ENCODE measurements around the gene BRD1.
"Not testable (repeated sequence)": the region's sequence is repeated elsewhere in the genome, so short reads cannot be mapped to it uniquely, and the experiment has no call there.

The BRD1 gene

DNA sequence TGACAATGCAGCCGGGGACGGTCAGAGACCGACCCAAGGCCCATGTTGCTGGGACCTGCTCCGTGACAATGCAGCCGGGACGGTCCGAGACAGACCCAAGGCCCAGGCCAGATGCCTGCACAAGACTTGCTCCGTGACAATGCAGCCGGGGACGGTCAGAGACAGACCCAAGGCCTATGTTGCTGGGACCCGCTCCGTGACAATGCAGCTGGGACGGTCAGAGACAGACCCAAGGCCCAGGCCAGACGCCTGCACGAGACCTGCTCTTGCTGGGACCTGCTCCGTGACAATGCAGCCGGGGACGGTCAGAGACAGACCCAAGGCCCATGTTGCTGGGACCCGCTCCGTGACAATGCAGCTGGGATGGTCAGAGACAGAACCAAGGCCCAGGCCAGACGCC, 45.8 kb downstream of the BRD1 start:
- not testable (repeated sequence) for DNase-seq

DNA sequence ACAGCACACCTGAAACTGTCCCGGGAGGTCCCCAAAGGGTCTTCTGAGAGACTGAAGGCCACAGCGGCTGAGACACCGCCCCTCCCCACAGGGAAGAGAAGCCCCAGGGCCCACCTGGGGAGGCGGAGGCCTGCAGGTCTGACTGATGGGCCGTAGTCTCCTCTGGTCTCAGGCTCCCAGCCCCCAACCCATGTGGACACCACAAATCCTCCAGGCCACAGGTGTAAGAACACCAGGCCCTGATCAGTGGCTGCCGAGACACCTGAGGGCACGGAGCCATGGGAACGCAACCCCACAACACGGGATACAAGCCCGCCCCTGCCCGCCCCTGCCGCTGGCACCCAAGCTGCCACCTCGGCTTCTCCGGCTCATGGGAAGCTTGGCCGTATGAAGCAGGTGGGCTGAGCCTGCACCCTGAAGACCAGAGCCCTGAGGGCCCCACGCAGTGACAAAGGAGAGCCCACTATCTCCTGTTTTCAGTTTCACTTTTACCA, 46.3 kb downstream of the BRD1 start:
- no peak for DNase-seq

DNA sequence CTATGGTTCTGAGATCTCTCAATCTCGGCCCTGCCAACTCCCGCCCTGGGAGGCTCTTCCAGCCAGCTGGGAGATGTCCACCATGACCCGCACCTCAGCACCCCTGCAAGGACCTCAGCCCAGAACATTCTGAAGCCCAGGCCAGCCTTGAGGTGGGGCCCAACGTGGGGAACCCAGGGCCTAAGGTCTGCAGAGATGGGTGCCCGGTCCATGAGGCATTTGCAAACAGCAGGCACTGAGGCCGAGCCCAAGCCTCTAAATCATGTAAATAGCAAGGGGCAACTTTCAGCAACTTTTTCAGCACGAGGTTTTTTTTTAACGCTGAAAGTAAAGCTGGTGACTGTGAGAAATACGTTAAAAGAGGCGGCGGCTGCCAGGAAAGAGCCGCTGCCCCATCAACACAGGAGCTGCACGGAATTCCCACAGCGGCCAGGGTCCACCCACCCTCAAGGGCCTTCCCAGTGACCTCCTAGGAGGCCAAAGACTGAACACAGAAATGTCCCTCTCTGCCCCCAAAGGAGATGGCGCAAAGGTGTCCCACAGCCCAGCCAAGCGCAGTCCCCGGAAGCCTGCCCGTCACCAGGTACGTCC, 46.9 kb downstream of the BRD1 start:
- no peak for DNase-seq

DNA sequence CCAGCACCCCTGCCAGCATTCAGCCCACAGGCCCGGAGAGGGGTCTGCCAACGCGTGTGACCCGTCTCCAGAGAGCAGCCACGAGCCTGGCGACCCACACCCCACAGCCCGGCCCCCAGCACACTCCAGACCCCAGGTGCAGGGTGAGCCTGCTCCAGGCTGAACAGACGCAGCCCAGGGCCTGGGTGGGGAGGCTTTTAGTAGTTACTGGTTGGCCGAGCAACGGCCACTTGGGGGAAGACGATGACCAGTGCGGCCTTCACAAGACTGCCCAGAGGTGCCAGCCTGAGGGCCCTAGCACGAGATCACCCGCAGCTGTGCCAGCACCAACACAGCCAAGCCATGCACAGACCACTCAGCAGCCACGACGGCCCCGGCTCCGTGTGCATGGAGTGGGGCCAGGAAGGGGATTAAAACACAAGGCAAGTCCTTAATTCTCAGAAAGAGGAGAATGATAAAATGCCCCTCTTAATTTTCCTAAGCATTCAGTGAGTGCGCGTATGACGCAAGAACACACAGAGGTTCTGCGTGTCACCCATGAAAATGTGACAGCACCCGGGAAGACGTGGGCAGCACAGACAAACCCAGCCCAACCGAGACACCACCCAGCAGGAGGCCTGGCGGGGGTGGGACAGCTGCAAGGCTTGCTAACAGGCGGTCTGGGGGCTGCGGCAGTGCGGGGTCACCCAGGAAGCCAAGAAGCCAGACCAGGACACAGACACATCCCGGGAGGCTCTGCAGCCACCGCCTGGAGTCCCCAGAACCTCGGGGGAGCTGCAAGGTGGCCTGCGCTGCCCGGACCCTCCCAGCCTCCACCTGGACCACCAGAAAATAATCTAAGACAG, 47.6 kb downstream of the BRD1 start:
- DNase-seq: no peak

DNA sequence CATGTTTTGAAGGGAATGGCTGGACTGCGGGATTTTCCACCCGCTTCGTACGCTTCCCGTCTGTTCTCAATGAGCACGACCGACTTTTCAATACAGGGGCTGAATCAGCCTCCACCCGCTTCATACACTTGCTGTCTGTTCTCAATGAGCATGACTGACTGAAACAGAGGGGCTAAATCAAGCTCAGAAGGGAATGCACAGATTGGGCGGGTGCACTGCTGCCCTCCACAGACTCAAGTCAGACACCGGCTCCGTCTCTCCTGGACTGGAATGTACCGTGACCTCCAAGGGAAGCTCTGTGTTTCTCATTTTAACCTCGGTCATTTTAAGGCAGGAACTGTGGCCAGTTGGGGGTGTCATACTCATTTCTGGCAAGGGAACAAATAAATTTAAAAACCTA, 48.5 kb downstream of the BRD1 start:
- no peak for DNase-seq

DNA sequence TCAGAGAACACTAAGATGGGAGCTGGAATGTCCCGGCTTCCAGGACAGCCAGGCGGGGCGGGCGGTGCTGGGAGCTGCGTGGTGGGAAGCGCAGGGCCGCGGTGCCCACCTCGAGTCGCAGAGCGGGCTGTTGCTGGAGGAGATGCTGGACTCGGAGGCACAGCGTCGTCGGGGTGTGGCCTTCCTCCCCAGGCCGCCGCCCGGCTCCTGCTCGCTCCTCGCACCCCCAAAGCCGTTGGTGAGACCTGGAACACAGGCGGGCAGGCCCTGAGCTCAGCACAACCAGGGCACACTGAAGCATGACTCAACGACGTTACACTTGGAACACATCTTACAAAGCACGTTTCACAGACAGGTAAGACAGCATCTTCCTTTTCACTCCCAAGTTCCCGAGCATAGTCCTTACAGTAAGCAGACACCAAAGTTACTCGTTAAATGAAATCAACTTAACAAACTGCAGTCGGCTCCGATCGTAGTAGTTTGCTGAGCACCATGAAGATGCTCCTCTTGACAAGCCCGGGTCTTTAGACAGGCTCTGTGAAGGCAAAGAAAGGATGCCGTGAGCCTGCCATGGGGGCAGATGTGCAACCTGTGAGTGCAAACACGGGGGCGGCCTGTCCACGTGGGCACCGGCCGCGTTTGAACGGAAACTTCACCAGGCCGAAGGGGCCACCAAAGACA, 50.0 kb downstream of the BRD1 start:
- no peak for DNase-seq

DNA sequence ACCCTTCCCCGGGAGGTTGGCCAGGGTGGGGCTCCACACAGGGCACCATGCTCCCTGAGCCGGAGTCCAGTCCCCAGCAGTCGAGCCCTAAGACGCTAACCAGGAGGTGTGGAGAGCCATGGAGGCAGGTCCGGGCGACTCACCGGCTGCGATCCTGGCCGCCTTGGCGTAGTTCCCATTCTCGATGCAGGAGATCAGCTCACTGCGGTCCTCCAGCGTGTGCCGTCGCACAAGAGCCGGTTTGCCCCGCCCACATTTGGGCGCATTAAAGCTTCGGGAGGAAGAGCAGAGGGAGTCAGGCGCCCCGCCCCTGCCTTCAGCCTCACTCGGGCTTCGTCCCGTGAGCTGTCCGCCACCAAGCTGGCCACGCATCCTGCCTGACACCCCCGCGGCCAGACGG, 50.8 kb downstream of the BRD1 start:
- no peak for DNase-seq

DNA sequence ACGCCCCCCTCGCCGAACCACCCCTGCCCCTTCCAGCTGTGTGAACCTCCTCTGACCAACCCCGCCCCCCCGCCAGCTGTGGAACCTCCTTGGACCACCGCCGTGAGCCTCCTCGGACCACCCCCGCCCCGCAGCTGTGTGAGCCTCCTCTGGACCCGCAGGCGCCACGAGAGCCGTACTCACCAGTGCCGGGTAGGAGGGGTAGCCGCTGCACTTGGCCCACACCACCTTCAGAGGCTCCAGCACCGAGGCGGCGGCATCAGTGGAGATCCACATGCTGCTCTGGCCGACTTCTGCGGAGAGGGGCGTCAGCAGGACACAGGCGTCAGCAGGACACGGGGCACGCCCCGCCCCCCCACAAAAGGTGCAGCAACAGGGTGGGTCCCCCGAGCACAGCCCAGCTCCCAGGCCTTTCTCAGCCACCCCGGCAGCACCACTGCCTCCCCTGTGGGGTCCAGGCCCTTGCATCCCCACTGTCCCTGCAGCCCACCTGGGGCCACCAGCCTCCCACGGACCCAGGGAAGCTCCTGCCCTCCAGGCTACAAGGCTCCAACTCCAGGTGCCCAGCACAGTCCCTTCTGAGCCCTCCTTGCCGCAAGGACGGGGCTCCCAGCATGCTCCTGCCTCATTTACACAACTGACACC, 51.7 kb downstream of the BRD1 start:
- no peak for DNase-seq

DNA sequence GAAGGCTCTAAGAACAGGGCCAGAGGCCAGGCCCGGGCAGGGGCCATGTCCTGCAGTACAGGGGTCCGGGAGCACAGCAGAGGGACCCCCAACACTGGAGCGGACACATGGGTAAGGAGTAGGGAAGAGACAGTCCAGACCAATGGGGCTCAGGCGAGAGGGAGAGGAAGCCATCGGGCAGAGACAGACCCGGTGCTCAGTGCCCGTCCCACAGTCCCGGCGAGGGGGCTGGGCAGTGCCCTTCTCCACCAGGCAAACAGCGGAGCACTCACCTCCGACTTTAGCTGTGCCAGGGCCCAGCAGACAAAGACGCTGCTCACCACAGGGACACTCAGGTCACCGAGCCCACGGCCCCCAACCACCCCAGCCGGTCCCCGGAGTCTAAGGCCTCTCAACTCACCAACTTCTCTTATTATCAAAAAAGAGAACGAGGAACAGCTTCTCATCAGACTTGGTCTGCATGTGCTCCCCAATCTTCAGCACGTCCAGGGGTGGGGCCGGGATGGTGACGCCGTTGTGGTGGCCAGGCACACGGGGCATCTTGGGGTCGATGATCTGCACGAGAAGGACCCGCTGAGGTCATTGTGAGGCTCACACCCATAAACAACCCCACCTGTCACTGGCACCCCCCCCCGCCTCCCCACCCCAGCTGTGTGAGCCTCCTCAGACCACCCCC, 52.3 kb downstream of the BRD1 start:
- no peak for DNase-seq

DNA sequence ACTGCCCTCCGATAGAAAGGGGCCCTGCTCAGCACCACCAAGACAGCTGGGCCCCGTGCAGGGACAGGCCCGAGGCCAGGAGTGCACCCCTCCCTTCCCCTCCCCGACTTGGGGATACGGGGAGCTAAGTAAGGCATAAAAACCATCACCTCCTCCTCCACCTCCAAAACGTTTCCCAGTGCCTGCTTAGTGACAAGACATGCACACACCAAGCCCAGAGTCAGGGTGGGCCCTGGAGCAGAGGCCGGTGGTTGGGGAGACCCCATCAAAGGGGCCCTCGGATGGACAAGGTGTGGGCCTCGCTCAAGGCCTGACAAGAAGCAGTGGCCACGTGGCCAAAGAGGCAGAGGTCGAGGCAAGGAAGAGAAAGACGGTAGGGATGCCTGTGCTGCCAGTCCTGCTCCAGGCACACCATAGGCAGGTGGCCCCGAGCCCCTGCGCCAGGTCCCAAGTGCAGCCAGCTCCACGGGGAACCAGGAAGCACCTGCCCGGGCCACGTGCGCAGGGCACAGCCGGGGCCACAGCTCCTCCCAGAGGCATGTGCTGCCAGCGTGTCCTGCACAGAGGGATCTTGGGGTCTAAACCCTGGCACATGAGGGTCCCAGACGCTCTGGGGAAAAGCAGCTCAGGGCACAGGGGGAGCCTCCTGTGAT, 53.0 kb downstream of the BRD1 start:
- DNase-seq: no peak

DNA sequence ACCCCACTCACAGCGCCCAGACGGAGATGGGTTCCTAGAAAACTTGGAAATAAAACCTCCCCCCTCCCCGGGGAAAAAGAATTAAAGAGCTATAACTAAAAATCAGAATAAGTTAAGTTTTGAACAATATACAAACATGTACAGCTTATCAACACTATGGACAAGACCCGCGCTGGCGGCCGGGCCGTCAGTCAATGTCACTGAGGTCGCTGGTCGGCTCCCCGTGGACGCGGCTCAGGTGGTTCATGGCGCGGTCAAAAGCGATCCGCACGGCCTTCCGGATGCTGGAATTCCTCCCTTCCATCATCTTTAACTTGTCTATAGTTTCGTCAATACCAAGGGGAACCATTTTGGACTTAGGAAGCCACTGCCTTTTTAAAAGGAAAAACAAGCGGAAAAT, 53.6 kb downstream of the BRD1 start:
- DNase-seq: no peak

DNA sequence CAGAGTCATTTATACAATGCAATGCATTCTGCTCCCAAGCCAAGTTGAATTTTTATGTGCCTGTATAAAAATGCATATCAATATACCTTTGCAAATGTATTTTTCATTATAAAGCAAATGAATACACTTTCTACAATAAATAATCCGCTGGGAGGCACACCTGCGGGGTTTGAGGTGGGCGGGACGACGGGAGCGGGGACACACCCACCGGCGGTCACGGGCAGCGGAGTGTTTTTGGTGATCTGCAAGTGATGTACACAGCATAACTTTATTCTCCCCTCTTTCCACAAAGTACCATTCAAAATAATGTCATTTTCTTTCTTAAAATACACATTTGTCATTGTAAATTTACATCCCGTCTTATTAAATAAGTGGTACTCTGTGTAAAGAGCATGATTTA, 54.1 kb downstream of the BRD1 start:
- no peak for DNase-seq

DNA sequence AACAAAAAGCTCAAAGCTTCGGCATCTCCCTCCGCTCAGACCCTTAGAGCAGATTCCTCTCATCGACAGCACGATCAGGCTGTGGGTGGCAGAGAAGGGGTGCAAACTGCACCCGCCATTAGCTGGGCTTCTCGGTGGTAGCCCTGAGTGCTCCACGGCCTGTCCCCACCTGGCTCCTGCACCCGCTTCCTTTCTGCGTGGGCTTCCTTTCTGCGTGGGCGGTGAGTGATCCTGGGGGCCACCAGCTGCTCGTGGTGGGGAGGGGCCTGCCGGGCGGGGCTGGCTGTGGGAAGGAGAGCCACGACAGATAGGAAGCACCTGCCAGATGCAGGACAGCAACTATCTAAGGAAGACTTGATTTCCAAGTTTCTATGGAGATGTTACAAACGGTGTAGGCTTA, 55.0 kb downstream of the BRD1 start:
- no peak for DNase-seq

DNA sequence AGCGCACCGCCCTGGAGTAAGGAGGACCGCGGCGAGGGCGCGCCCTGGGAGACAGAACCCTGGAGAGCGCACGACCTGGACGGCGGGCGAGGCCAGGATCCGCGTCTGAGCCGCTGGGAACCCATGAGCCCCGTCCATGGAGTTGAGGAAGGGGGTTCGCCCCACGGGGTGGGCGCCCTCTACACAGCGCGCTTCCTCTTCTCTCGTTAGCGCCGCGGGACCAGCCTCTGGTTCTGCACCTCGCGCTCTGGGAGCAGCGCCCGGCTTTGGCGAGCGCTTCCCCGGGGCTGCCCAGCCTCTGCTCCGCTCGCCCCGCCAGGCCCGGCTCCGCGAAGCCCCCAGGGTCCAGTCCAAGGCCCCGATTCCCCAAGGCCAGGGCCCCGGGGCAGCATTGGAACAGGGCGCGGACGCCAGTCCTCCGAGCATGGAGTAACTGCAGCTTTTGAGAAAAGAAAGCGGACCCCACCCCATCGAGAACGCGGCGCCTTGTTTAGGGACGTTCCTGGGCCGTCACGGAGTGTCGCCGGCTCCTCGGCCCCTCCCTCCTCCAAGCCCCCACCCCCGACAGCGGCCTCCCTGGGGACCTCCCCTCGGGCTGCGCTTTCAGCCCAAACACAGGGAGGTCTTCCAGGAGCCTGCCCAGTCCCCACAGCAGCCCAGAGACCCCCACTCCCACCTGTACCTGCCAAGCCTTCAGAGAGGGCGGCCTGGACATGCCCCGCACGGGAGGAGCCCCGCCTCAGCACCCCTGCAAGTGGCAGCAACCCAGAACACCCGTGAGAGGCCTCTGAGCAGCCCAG, 56.2 kb downstream of the BRD1 start:
- DNase-seq: no peak

DNA sequence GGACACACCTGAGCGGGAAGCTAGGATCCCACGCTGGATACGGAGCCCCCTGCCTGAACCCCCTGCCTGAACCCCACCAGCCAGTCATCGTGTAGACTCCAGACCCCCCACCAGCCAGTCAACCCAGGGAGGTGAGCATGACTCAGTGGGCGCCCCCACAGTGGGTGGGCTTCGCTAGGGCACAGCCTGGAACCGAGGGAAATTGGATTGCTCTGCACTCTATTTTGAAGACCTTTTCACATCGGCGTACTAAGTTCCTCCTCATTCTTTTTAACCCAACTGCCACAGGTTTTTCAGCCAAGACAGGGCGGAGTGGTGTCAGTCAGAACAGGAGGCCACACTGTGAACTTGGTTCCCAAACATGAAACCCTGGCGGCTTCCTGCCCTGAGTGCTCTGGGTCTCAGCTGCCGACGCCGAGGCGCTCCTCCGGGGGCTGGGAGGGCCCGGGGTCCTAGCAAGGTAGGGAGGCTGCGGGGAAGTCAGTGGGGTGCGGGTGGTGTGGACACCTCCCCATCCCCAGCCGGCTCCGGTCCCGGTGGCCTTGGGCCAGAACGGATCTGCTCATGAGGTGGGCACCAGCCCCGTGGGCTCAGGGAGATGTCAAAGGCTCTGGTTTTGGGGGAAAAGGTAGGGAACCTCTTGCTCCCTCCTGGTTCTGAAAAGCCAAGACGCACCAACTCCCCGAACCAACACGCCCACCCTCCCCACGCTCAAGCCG, 57.0 kb downstream of the BRD1 start:
- DNase-seq: no peak

DNA sequence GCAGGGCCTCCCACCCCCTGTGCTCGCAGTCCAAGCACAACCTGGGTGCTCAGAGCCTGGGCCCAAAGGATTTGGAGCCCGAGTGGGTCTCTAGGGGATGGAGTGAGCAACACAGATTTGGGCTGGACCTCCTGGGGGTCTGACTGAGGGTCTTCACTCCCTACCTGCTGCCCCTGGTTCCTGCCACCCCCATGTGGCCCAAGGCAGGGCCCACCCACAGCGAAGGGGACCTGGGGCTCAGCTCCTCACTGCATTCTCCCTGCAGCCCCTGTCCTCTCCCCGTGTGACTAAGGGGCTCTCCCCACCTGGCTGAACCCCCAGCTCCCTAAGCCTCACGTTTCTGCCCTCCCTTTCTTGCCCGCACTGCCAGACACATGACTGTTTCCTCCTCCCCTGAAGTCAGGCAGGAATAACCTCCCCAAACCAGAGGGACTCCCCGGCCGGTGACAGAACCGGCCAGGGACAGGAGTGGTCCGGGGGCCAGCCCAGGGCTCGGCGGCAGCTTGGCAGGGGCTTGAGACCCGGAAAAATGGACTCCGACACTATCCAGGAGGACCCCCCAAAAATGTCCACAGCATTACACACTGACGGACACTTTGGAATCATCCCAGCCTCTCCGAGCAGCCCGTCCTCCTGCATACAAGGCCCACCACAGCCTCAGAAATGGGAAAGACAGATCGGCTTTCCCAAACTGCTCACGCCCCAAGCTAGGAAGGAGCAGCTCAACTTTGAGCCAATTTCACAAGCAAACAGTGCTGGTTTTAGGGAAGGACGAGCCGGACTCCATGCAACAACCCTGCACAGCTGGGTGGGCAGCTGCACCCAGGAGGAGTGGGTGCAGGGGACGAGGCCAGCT, 57.8 kb downstream of the BRD1 start:
- no peak for DNase-seq

DNA sequence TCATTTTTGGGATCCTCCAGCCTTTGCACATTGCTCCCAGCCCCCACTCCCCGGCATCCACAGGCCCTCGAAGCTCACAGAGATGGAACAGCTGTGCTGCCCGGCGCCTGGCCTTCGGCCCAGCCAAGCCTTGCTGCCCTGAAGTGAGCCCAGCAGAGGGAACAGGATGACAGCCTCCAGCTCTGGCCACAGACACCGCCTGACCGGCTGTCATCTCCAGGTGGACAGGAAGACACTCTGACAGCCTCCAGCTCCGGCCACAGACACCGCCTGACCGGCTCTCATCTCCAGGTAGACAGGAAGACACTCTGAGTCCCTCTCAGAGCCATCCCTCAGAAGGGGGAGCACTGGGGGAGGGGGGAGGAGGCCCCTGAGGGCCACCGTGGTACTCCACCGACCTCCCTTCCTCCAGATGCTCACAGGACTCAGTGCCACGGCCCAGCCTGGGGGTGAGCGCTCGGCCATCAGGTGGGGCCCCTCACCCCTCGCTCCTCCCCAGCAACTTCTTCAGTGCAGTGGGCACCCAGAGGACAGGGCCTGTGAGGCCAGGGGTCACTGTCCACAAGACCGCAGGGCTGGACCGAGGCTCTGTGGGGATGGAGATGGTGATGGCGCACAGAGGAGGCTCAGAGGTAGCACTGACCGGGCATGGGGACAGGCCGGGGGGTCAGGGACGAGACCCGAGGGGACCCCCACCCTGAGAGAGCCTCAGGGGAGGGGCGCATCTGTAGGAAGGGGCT, 58.6 kb downstream of the BRD1 start:
- DNase-seq: no peak

DNA sequence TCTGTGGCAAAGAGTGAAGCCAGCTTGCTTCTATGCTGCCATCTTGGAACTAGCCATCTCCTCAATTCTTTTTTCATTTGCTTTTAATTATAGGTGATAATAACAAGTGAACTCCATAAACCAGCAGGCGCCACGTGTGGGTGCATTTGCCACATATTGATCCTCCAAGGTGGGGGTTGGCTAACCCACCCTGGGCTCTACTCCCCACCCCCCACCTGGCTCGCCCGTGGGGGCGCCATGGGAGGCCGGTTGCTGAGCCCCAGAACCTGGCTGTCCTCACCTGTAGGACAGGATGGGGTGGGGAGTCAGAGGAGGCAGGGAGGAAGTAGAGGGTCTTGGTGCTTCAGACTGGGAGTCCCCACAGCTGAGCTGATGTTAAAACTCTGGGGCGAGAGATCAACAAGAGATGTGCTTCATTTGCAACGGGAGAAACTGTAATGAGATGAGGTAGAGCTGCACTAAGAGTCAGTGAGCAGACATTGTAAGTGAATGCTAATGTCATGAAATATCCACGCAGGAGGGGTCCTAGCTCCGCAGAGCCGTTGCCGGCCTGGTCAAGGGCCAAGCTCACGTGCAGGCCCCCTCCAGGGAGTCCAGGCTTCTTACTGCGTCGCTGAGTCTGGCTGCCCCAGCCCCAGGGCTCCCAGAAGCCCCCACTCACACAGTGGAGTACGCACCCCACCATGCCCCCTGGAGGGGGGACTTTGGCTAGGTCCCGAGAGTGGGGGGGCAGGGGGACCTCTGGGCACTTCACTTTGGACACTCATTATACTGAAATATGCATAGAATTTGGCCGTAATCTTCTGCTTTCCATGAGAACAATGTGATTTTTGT, 59.4 kb downstream of the BRD1 start:
- DNase-seq: no peak
